SK-N-SH (cell line): ENCODE measurements around the gene RIC3. TPM values are rescaled to one million over a fixed set of nuclear protein-coding genes. Genes with fewer than 3 reads are reported as not detected.
A peak's percentile ranks its signal among the peaks of the same experiment; 100 is the strongest.

ENCODE experiments used
- CTCF ChIA-PET: fragments of 300-600, 350-600 bp; formaldehyde crosslinking; extraction: SDS; loops from one replicate; lab custom pipeline; 2021; lab: Yijun Ruan, JAX
- POLR2A ChIA-PET: fragments of 350-600 bp; sonication (Branson Sonifier 250); formaldehyde crosslinking; extraction: SDS; loops from one replicate; lab custom pipeline; 2020; ENCODE audit warnings: antibody characterized with exemption, inconsistent platforms; lab: Yijun Ruan, JAX
- DNase-seq: peaks from one replicate; pipeline ENCODE4 v3.0.0; 2012
- H2AFZ ChIP-seq: fragments of 200-600 bp; sonication (generic); 2 replicates; pipeline ENCODE4 v1.8.1; 2016; ENCODE audit warnings: antibody characterized with exemption, mild to moderate bottlenecking, low read depth
- H3F3A ChIP-seq: fragments of 200-600 bp; sonication (generic); replicated peaks from 2 replicates; pipeline ENCODE3; 2016; ENCODE audit warnings: antibody characterized with exemption, mild to moderate bottlenecking; ENCODE audit not compliant: insufficient read depth
- H3K27ac ChIP-seq, 2 experiments: fragments of 200-500 bp in 1 of 2; fragments of 200-600 bp in 1 of 2; sonication (Bioruptor generic) in 1 of 2; sonication (generic), shearing (Covaris generic) in 1 of 2; 2 replicates each; pipeline versions ENCODE4 v1.5.1 to v1.6.1; 2014 to 2016; ENCODE audit warnings: low read depth in 2 of 2, inconsistent platforms in 1 of 2, low read length in 1 of 2, mild to moderate bottlenecking in 1 of 2, mixed read lengths in 1 of 2
- H3K27me3 ChIP-seq: fragments of 200-600 bp; sonication (generic), shearing (Covaris generic); 2 replicates; pipeline ENCODE4 v1.6.1; 2016; ENCODE audit warnings: mixed run types; ENCODE audit not compliant: insufficient read depth
- H3K36me3 ChIP-seq, 2 experiments: fragments of 200-500 bp in 1 of 2; fragments of 200-600 bp in 1 of 2; sonication (Bioruptor generic) in 1 of 2; sonication (generic) in 1 of 2; replicated peaks in 1 of 2; 2 replicates each; pipeline versions ENCODE3 to v1.5.1; 2014 to 2016; ENCODE audit warnings: low read length in 1 of 2, mild to moderate bottlenecking in 1 of 2; ENCODE audit not compliant: insufficient read depth in 2 of 2, control insufficient read depth in 1 of 2
- H3K4me1 ChIP-seq, 2 experiments: fragments of 200-500 bp in 1 of 2; fragments of 200-600 bp in 1 of 2; sonication (Bioruptor generic) in 1 of 2; sonication (generic), shearing (Covaris generic) in 1 of 2; 2 replicates each; pipeline versions ENCODE4 v1.5.1 to v1.6.1; 2014 to 2016; ENCODE audit warnings: low read depth in 1 of 2, low read length in 1 of 2, mixed run types in 1 of 2; ENCODE audit not compliant: insufficient read depth in 2 of 2, control insufficient read depth in 1 of 2
- H3K4me2 ChIP-seq: fragments of 200-600 bp; sonication (generic), shearing (Covaris generic); 2 replicates; pipeline ENCODE4 v1.6.1; 2017; ENCODE audit warnings: mixed run types
- H3K4me3 ChIP-seq, 2 experiments: fragments of 200-500 bp in 1 of 2; fragments of 200-600 bp in 1 of 2; sonication (Bioruptor generic) in 1 of 2; sonication (generic), shearing (Covaris generic) in 1 of 2; 2 replicates each; pipeline versions ENCODE4 v1.5.1 to v1.8.1; 2014 to 2016; ENCODE audit warnings: low read depth in 2 of 2, inconsistent platforms in 1 of 2, low read length in 1 of 2, mild to moderate bottlenecking in 1 of 2, mixed read lengths in 1 of 2, moderate library complexity in 1 of 2
- H3K79me2 ChIP-seq: fragments of 200-600 bp; sonication (generic); 2 replicates; pipeline ENCODE4 v1.8.1; 2017; ENCODE audit warnings: mild to moderate bottlenecking; ENCODE audit not compliant: insufficient read depth
- H3K9ac ChIP-seq: fragments of 200-600 bp; sonication (generic); 2 replicates; pipeline ENCODE4 v1.6.1; 2017; ENCODE audit warnings: mixed run types
- H3K9me2 ChIP-seq: fragments of 200-600 bp; sonication (generic); 2 replicates; pipeline ENCODE4 v1.6.1; 2017; ENCODE audit warnings: mixed run types
- H3K9me3 ChIP-seq: fragments of 200-600 bp; sonication (generic); 2 replicates; pipeline ENCODE4 v1.6.1; 2017; ENCODE audit warnings: mixed run types, mild to moderate bottlenecking, moderate library complexity
- H4K20me1 ChIP-seq: fragments of 200-600 bp; sonication (generic); 2 replicates; pipeline ENCODE4 v1.6.1; 2017; ENCODE audit warnings: mild to moderate bottlenecking, mixed run types; ENCODE audit not compliant: insufficient read depth
- FOSL2 ChIP-seq: IDR thresholded peaks from 2 replicates; pipeline ENCODE4 v1.4.0; 2012; ENCODE audit warnings: low read depth, mild to moderate bottlenecking, moderate library complexity, borderline replicate concordance
- FOXJ3 ChIP-seq: sonication (generic); formaldehyde crosslinking; IDR thresholded peaks from 2 replicates; pipeline ENCODE4 v1.5.1; 2020; ENCODE audit warnings: mild to moderate bottlenecking, missing genetic modification reagents
- FOXM1 ChIP-seq: IDR thresholded peaks from 2 replicates; pipeline ENCODE4 v1.4.0; 2012; ENCODE audit warnings: low read depth, mild to moderate bottlenecking
- GABPA ChIP-seq: IDR thresholded peaks from 2 replicates; pipeline ENCODE4 v1.4.0; 2012; ENCODE audit warnings: low read depth, mild to moderate bottlenecking
- JUND ChIP-seq: IDR thresholded peaks from 2 replicates; pipeline ENCODE4 v1.4.0; 2012
- MEF2A ChIP-seq: IDR thresholded peaks from 2 replicates; pipeline ENCODE4 v1.4.0; 2012; ENCODE audit warnings: low read depth, borderline replicate concordance
- NFIC ChIP-seq: IDR thresholded peaks from 2 replicates; pipeline ENCODE4 v1.4.0; 2012; ENCODE audit warnings: borderline replicate concordance
- NRF1 ChIP-seq: IDR thresholded peaks from 2 replicates; pipeline ENCODE4 v1.6.1; 2012; ENCODE audit warnings: low read depth, mild to moderate bottlenecking, low read length
- POLR2AphosphoS5 ChIP-seq: IDR thresholded peaks from 2 replicates; pipeline ENCODE4 v1.6.1; 2012; ENCODE audit warnings: low read depth, low read length
- RAD21 ChIP-seq: IDR thresholded peaks from 2 replicates; pipeline ENCODE4 v1.6.1; 2012; ENCODE audit warnings: mild to moderate bottlenecking, low read length
- RCOR1 ChIP-seq: fragments of 150-350 bp; IDR thresholded peaks from 2 replicates; pipeline ENCODE4 v1.6.1; 2017; ENCODE audit warnings: antibody characterized with exemption, low read length
- RXRA ChIP-seq: IDR thresholded peaks from 2 replicates; pipeline ENCODE4 v1.4.0; 2012; ENCODE audit warnings: low read depth, mild to moderate bottlenecking, borderline replicate concordance
- YY1 ChIP-seq: IDR thresholded peaks from 2 replicates; pipeline ENCODE4 v1.4.0; 2012; ENCODE audit warnings: low read depth, mild to moderate bottlenecking
- WGBS: methylation state at CpG from one replicate; pipeline ENCODE4 v1.1.6; 2017; ENCODE audit warnings: low lambda C conversion rate; 5-methylcytosine and 5-hydroxymethylcytosine counted together
- polyA plus RNA-seq, 3 experiments: library from polyadenylated mRNA; depleted of rRNA; stranded (reverse); fragments of >200 nt; gene quantifications; 2 replicates each; pipeline ENCODE4 v1.2.3, GENCODE V29; 2012
- TF ChIP-seq, protein P1 (sequence below): IDR thresholded peaks from 2 replicates; pipeline ENCODE4 v1.6.1; 2012; ENCODE audit warnings: mild to moderate bottlenecking, low read depth, low read length, moderate library complexity
- TF ChIP-seq, protein P2 (sequence below): IDR thresholded peaks from 2 replicates; pipeline ENCODE4 v1.4.0; 2012; ENCODE audit warnings: low read depth, borderline replicate concordance
- TF ChIP-seq, protein P3 (sequence below): fragments of 150-350 bp; IDR thresholded peaks from 2 replicates; pipeline ENCODE4 v1.6.1; 2016; ENCODE audit warnings: mild to moderate bottlenecking, low read depth, low read length
- TF ChIP-seq, protein P4 (sequence below): fragments of 150-350 bp; IDR thresholded peaks from 2 replicates; pipeline ENCODE4 v1.6.1; 2017; ENCODE audit warnings: antibody characterized with exemption, low read length, low read depth, borderline replicate concordance
- TF ChIP-seq, protein P5 (sequence below): IDR thresholded peaks from 2 replicates; pipeline ENCODE4 v1.4.0; 2012; ENCODE audit warnings: low read depth

RIC3 gene
- polyA plus RNA-seq, 1 of the 3 experiments (the other 2 are of a cell fraction), result 0.54 TPM

DNA sequence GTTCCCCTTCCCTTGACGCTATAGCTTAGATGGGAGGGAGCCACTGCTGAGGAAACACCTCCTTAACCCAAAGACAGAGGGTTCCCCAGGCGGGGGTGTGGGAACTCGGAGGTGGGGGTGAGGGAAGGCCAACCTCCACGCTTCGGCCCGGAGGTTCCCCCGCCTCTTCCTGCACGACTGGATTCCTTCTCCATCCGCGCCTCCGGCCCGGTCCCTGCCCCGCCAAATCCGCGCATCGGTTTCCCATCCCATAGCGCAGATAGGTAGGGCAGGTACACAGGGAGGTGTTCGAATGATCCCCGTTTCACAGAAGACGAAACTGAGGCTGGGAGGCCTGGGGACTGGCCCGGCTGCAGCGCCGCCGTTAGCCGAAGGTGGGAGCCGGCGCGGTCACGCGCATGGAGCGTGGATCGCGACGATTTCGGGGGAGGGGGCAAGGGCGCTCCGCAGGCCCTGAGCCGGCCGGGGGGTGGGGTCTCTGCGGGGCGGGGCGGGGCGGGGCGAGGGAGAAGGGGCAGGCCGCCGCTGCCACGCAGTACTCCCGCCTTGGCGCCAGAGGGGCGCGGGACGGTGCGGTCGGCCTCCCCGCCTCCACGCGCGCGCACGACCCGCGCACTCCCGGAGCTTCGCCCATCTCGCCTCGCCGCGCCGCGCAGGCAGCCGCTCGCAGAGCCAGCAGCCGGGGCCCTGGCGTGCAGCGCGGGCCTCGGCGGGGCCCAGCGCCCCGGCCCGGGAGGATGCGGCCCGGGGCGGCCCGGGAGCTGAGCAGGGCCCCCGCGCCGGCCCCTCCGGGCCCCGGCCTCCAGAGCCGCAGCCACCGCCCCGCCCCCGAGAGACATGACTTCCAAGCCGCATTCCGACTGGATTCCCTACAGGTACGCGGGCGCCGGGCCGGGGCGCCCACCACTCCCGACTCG lies 87.9 kb downstream of the RIC3 start, which contains the start of gene TUB:
Gene TUB, plus strand, starts transcription at position 538 of the 917 bp plus-strand sequence. Its CDS starts 300 bp downstream, at position 838.
- H4K20me1 ChIP-seq, result peaks cover 19% of the 10 kb centered on the region; the same call in 1 of the 2 replicates
- peak within 1 kb of the TSS; percentile 67 to 73 for H3K4me3 ChIP-seq
- H3K9me2 ChIP-seq, result no peaks in the 10 kb centered on the region
- POLR2A ChIA-PET, result interaction anchor here (0.9 to 2.4 kb wide), 3 partner anchors 12 to 48 kb away, joined by 3 to 13 read pairs (median 12); no protein-coding TSS in a partner anchor
- TF ChIP-seq JUND (no peak), RCOR1 (0 out of 2 replicates have a peak, but pooled peaks have one; percentile 11), MEF2A (no peak), FOSL2 (no peak), POLR2AphosphoS5 (no peak)
- H2AFZ ChIP-seq, result peak within 1 kb of the TSS; percentile 70
- H3K9me3 ChIP-seq, result no peaks in the 10 kb centered on the region
- CTCF ChIA-PET, result interaction anchor here (0.9 to 26.8 kb wide), 11 partner anchors 9 to 486 kb away, joined by 3 to 620 read pairs (median 7); no protein-coding TSS in a partner anchor
- H3K36me3 ChIP-seq, result no peaks in the 10 kb centered on the region
- under 1% methylated on average over 40 of the region's 104 CpGs for WGBS
- H3K79me2 ChIP-seq, result no peaks in the 10 kb centered on the region
- peaks cover 18 to 52% of the 10 kb centered on the region in 2 experiments; a peak in 3 of 4 replicates for H3K4me1 ChIP-seq
- peaks cover 4% of the 10 kb centered on the region for H3F3A ChIP-seq
- H3K4me2 ChIP-seq, result peak within 1 kb of the TSS; percentile 96
- peak within 1 kb of the TSS; percentile 68 for H3K9ac ChIP-seq
- H3K27me3 ChIP-seq, result no peaks in the 10 kb centered on the region
- DNase-seq, result peak; percentile 97
- peak within 1 kb of the TSS in 1 of 2 experiments; percentile 92; a peak in 2 of 4 replicates for H3K27ac ChIP-seq

DNA sequence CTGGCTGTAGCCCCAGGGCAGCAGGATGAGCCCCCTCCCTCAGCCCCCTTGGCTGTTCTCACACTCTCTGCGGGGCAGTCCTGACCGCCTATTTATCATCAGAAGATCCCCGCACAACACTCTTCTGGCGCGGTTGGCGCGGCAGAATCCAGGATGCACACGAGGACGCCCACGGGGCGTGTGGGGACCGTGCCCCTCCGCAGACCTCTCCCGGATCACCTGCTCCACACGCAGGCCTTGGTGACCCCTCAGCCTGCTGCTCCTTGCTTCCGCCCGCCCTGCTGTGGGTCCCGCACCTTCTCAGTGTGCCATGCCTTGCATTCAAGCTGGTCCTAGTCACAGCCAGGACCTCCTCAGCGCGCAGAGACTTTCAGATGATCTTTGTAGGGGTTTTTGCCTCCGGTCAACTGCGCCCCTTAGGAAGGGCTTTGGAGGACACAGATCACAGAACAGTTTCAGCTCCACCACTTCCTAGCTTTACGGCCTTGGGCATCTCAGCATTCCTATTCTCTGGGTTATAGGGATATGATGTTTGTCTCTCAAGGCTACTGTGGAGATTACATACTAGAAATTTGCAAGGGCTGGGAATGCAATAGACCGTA lies 88.7 kb downstream of the RIC3 start:
- Histone ChIP-seq H3K4me2 (peak overlapping the region; percentile 76; the same call in 1 of the 2 replicates), H4K20me1 (0 out of 2 replicates have a peak, but pooled peaks cover 12% of the 10 kb centered on the region), H3K27me3 (no peaks in the 10 kb centered on the region), H3K4me1 (peaks cover 19 to 45% of the 10 kb centered on the region in 2 experiments; a peak in 3 of 4 replicates), H3K4me3 (peak overlapping the region; percentile 67 to 73; a peak in 3 of 4 replicates), H2AFZ (peak overlapping the region; percentile 70), H3K9me3 (no peaks in the 10 kb centered on the region), H3K9me2 (no peaks in the 10 kb centered on the region), H3K36me3 (no peaks in the 10 kb centered on the region), H3F3A (peaks cover 10% of the 10 kb centered on the region), H3K27ac (peak overlapping the region in 1 of 2 experiments; percentile 82; a peak in 1 of 4 replicates), H3K79me2 (no peaks in the 10 kb centered on the region), H3K9ac (no peak overlapping the region)
- ChIA-PET CTCF (interaction anchor here (0.9 to 26.8 kb wide), 8 partner anchors 8 to 74 kb away, joined by 3 to 620 read pairs (median 10); no protein-coding TSS in a partner anchor), POLR2A (interaction anchor here (0.9 to 2.4 kb wide), 2 partner anchors 12 to 14 kb away, joined by 3 to 13 read pairs; no protein-coding TSS in a partner anchor)
- WGBS, result 99% methylated on average over 12 of the region's 24 CpGs
- no peak for DNase-seq
- TF ChIP-seq, protein P1, sequence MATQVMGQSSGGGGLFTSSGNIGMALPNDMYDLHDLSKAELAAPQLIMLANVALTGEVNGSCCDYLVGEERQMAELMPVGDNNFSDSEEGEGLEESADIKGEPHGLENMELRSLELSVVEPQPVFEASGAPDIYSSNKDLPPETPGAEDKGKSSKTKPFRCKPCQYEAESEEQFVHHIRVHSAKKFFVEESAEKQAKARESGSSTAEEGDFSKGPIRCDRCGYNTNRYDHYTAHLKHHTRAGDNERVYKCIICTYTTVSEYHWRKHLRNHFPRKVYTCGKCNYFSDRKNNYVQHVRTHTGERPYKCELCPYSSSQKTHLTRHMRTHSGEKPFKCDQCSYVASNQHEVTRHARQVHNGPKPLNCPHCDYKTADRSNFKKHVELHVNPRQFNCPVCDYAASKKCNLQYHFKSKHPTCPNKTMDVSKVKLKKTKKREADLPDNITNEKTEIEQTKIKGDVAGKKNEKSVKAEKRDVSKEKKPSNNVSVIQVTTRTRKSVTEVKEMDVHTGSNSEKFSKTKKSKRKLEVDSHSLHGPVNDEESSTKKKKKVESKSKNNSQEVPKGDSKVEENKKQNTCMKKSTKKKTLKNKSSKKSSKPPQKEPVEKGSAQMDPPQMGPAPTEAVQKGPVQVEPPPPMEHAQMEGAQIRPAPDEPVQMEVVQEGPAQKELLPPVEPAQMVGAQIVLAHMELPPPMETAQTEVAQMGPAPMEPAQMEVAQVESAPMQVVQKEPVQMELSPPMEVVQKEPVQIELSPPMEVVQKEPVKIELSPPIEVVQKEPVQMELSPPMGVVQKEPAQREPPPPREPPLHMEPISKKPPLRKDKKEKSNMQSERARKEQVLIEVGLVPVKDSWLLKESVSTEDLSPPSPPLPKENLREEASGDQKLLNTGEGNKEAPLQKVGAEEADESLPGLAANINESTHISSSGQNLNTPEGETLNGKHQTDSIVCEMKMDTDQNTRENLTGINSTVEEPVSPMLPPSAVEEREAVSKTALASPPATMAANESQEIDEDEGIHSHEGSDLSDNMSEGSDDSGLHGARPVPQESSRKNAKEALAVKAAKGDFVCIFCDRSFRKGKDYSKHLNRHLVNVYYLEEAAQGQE, result no peak
- TF ChIP-seq FOXJ3 (CRISPR knock-in tag) (no peak), YY1 (no peak), FOXM1 (no peak), RXRA (no peak), NRF1 (no peak), NFIC (no peak), GABPA (no peak), RAD21 (no peak)
- TF ChIP-seq, protein P2, sequence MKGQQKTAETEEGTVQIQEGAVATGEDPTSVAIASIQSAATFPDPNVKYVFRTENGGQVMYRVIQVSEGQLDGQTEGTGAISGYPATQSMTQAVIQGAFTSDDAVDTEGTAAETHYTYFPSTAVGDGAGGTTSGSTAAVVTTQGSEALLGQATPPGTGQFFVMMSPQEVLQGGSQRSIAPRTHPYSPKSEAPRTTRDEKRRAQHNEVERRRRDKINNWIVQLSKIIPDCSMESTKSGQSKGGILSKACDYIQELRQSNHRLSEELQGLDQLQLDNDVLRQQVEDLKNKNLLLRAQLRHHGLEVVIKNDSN, result no peak
- TF ChIP-seq, protein P3, sequence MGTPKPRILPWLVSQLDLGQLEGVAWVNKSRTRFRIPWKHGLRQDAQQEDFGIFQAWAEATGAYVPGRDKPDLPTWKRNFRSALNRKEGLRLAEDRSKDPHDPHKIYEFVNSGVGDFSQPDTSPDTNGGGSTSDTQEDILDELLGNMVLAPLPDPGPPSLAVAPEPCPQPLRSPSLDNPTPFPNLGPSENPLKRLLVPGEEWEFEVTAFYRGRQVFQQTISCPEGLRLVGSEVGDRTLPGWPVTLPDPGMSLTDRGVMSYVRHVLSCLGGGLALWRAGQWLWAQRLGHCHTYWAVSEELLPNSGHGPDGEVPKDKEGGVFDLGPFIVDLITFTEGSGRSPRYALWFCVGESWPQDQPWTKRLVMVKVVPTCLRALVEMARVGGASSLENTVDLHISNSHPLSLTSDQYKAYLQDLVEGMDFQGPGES, result no peak
- TF ChIP-seq, protein P4, sequence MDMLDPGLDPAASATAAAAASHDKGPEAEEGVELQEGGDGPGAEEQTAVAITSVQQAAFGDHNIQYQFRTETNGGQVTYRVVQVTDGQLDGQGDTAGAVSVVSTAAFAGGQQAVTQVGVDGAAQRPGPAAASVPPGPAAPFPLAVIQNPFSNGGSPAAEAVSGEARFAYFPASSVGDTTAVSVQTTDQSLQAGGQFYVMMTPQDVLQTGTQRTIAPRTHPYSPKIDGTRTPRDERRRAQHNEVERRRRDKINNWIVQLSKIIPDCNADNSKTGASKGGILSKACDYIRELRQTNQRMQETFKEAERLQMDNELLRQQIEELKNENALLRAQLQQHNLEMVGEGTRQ, result no peak
- TF ChIP-seq, protein P5, sequence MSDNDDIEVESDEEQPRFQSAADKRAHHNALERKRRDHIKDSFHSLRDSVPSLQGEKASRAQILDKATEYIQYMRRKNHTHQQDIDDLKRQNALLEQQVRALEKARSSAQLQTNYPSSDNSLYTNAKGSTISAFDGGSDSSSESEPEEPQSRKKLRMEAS, result no peak
